Caco-2 (cell line): ENCODE data around the gene BCL7B. TPM values are rescaled to one million over a fixed set of nuclear protein-coding genes. Genes with fewer than 3 reads are reported as not detected.

Source experiments
- BruUV-seq: library from RNA; stranded (reverse); fragments of 400-500 nt; replicated peaks from 2 replicates; lab custom pipeline; 2021; lab: Mats Ljungman, UMichigan
- CTCF ChIA-PET: fragments of 300-600 bp; sonication (Branson Sonifier 250); formaldehyde crosslinking; loops from one replicate; lab custom pipeline; 2022; ENCODE audit warnings: antibody characterized with exemption; lab: Charles Lee
- POLR2A ChIA-PET: fragments of 300-600 bp; sonication (Branson Sonifier 250); formaldehyde crosslinking; loops from one replicate; lab custom pipeline; 2022; ENCODE audit warnings: antibody characterized with exemption; lab: Charles Lee
- DNase-seq, 2 experiments: peaks; one replicate each; pipeline versions ENCODE4 v3.0.0 to v3.0.0-alpha.2; 2020 to 2022
- H3K27me3 ChIP-seq: replicated peaks from 2 replicates; pipeline ENCODE4 v1.6.0; 2011; ENCODE audit warnings: low read length; ENCODE audit not compliant: control insufficient read depth, insufficient read depth
- H3K36me3 ChIP-seq: 2 replicates; pipeline ENCODE4 v1.5.1; 2011; ENCODE audit warnings: low read length; ENCODE audit not compliant: control insufficient read depth, insufficient read depth
- H3K4me1 ChIP-seq: fragments of 250-450 bp; sonication (Bioruptor Pico); 2 replicates; pipeline ENCODE4 v1.5.1; 2020; ENCODE audit warnings: mild to moderate bottlenecking
- H3K4me3 ChIP-seq: 2 replicates; pipeline ENCODE4 v1.5.1; 2011; ENCODE audit warnings: low read depth, mild to moderate bottlenecking, control low read depth, low read length
- H3K9me3 ChIP-seq: fragments of 250-450 bp; sonication (Bioruptor Pico); 2 replicates; pipeline ENCODE4 v1.5.1; 2020; ENCODE audit warnings: mild to moderate bottlenecking, moderate library complexity
- H3K27ac Mint-ChIP-seq: one replicate; pipeline ENCODE4 v1.8.0; 2022; ENCODE audit warnings: mixed read lengths; ENCODE audit not compliant: unreplicated experiment
- H3K27me3 Mint-ChIP-seq: one replicate; pipeline ENCODE4 v1.8.0; 2022; ENCODE audit warnings: mixed read lengths; ENCODE audit not compliant: insufficient read depth, unreplicated experiment
- H3K36me3 Mint-ChIP-seq: one replicate; pipeline ENCODE4 v1.8.0; 2022; ENCODE audit warnings: mild to moderate bottlenecking, mixed read lengths; ENCODE audit not compliant: insufficient read depth, unreplicated experiment
- H3K4me1 Mint-ChIP-seq: one replicate; pipeline ENCODE4 v1.8.0; 2022; ENCODE audit warnings: low read depth, mixed read lengths; ENCODE audit not compliant: unreplicated experiment
- H3K4me3 Mint-ChIP-seq: one replicate; pipeline ENCODE4 v1.8.0; 2022; ENCODE audit warnings: mild to moderate bottlenecking, moderate library complexity, mixed read lengths; ENCODE audit not compliant: unreplicated experiment
- H3K9me3 Mint-ChIP-seq: one replicate; pipeline ENCODE4 v1.8.0; 2022; ENCODE audit warnings: mixed read lengths; ENCODE audit not compliant: unreplicated experiment
- intact Hi-C: fragments of 100-400 bp; cut with micrococcal nuclease; formaldehyde crosslinking; loops from one replicate; pipeline ENCODE4 v1.10.0; 2022; ENCODE audit not compliant: unreplicated experiment
- total RNA-seq: library from RNA; stranded (reverse); gene quantifications from 2 replicates; pipeline ENCODE4 v1.2.3, GENCODE V29; 2022
- TF ChIP-seq, protein P1 (sequence below), 2 experiments: fragments of 200-600 bp in 1 of 2; IDR thresholded peaks; 1 replicate in 1 of 2; 2 replicates in 1 of 2; pipeline versions ENCODE4 v1.5.1 to v1.8.0; 2011 to 2022; ENCODE audit warnings: antibody characterized with exemption in 1 of 2, control low read depth in 1 of 2, inconsistent platforms in 1 of 2, low read depth in 1 of 2, low read length in 1 of 2, mild to moderate bottlenecking in 1 of 2, moderate library complexity in 1 of 2; ENCODE audit not compliant: insufficient read depth in 1 of 2, severe bottlenecking in 1 of 2, unreplicated experiment in 1 of 2

The BCL7B gene
- total RNA-seq, 1 experiment from 2014 or later: 74.6 TPM

DNA sequence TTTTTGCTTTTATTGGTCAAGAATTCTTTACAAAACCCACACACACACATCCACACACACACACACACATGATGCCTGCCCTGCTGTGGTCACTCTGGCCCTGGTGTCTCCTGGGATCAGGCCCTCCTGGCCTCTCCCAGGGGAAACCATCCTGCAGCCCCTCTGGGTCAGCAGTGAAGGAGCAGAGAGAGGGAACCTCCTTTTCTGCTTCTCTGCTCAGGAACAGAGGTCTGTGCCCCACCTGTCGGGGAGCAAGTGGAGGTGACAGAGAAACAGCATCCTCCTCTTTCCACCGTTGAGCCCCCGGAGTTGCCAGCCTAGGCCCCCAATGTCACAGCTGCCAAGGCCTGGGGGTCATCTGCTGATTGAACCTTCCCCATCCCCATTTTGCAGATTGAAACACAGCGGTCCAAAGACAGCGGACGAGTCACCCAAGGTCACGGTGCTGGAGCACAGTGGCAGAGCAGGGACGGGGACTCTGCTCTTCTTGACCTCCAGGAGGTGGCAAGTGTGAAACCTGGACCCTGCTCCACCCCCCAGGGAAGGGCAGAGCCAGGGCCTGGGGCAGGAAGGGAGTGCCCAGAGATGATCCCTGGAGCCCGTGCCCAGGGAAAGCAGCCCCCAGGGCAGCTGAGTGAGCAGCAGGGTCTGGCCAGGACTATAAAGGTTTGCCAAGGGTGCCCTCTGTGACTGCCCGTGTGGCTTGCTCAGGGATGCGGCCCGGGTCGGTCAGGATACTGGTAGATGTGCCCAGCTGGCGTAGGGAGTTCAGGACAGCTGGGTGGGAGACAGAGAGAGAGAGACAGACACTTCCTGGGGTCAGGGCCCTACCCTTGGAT is 35.9 kb upstream of the BCL7B start:
- Mint-ChIP-seq H3K4me3 (no peak overlapping the region), H3K9me3 (no peaks in the 10 kb centered on the region), H3K36me3 (peaks cover 7% of the 10 kb centered on the region), H3K27ac (no peak overlapping the region), H3K27me3 (peaks cover 9% of the 10 kb centered on the region), H3K4me1 (no peaks in the 10 kb centered on the region)
- Histone ChIP-seq H3K27me3 (no peaks in the 10 kb centered on the region), H3K4me1 (no peaks in the 10 kb centered on the region), H3K9me3 (no peaks in the 10 kb centered on the region), H3K36me3 (no peaks in the 10 kb centered on the region), H3K4me3 (no peak overlapping the region)
- TF ChIP-seq, protein P1, sequence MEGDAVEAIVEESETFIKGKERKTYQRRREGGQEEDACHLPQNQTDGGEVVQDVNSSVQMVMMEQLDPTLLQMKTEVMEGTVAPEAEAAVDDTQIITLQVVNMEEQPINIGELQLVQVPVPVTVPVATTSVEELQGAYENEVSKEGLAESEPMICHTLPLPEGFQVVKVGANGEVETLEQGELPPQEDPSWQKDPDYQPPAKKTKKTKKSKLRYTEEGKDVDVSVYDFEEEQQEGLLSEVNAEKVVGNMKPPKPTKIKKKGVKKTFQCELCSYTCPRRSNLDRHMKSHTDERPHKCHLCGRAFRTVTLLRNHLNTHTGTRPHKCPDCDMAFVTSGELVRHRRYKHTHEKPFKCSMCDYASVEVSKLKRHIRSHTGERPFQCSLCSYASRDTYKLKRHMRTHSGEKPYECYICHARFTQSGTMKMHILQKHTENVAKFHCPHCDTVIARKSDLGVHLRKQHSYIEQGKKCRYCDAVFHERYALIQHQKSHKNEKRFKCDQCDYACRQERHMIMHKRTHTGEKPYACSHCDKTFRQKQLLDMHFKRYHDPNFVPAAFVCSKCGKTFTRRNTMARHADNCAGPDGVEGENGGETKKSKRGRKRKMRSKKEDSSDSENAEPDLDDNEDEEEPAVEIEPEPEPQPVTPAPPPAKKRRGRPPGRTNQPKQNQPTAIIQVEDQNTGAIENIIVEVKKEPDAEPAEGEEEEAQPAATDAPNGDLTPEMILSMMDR (IDR thresholded peaks at IDR 0.05; ENCODE audit: insufficient read depth in 1 of 2, low read depth in 1 of 2, low read length in 1 of 2, severe bottlenecking in 1 of 2, unreplicated experiment in 1 of 2): no peak
- intact Hi-C loops: no loop called here
- CTCF ChIA-PET: no interaction called here
- no peak for DNase-seq
- no TSS peak for BruUV-seq
- POLR2A ChIA-PET: no interaction called here

DNA sequence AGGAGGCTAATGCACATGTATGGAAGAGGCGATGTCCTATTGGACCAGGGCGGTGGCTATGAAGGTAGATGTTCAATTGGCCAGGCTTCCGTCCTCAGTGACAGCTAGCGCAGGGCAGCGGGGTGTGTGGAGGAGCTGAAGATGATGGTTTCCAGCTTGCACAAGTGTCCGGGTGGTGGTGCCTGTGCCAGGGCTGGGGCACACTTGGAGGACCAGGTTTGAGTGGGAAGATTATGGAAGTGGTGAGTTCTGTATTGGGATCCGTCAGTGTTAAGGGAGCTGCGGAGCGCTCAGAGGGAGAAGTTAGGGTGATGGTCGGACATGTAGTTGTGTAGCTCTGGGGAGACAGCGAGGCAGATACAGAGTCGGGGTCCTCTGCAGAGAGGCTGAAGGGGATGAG is 29.4 kb upstream of the BCL7B start:
- no peaks in the 10 kb centered on the region for H3K27me3 Mint-ChIP-seq
- DNase-seq: no peak
- Histone ChIP-seq H3K27me3 (no peaks in the 10 kb centered on the region), H3K9me3 (no peaks in the 10 kb centered on the region), H3K4me1 (no peaks in the 10 kb centered on the region), H3K36me3 (no peaks in the 10 kb centered on the region), H3K4me3 (no peak overlapping the region)
- CTCF ChIA-PET: interaction anchor here (0.9 kb wide), 1 partner anchor 125 kb away, joined by 4 read pairs; no protein-coding TSS in a partner anchor
- no peaks in the 10 kb centered on the region for H3K36me3 Mint-ChIP-seq
- TF ChIP-seq, protein P1 (IDR thresholded peaks at IDR 0.05; ENCODE audit: insufficient read depth in 1 of 2, low read depth in 1 of 2, low read length in 1 of 2, severe bottlenecking in 1 of 2, unreplicated experiment in 1 of 2): no peak
- H3K27ac Mint-ChIP-seq: no peak overlapping the region
- POLR2A ChIA-PET: interaction anchor here (0.7 kb wide), 2 partner anchors 27 to 111 kb away, joined by 5 read pairs; no protein-coding TSS in a partner anchor
- H3K4me3 Mint-ChIP-seq: no peak overlapping the region
- H3K9me3 Mint-ChIP-seq: no peaks in the 10 kb centered on the region
- intact Hi-C loops: no loop called here
- BruUV-seq: no TSS peak
- H3K4me1 Mint-ChIP-seq: no peaks in the 10 kb centered on the region

DNA sequence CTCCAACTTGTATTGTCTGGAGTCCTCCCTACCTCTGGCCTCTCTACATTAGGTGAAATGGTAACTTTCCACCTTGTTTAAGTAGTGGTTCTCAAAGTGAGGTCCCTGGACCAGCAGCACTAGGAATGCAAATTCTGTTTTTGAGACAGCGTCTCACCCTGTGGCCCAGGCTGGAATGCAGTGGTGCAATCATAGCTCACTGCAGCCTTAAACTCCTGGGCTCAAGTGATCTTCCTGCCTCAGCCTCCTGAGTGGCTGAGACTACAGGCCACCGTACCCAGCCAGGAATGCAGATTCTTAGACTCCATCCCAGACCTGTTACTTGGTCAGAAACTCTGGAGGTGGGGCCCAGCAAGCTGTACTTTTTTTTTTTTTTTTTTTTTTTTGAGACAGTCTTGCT is 27.7 kb upstream of the BCL7B start:
- no peak overlapping the region for H3K27ac Mint-ChIP-seq
- no peak overlapping the region for H3K4me3 ChIP-seq
- CTCF ChIA-PET: interaction anchor here (0.6 kb wide), 2 partner anchors 203 to 820 kb away, joined by 4 to 5 read pairs; no protein-coding TSS in a partner anchor
- H3K9me3 Mint-ChIP-seq: no peaks in the 10 kb centered on the region
- POLR2A ChIA-PET: no interaction called here
- intact Hi-C loops: no loop called here
- no TSS peak for BruUV-seq
- H3K4me3 Mint-ChIP-seq: no peak overlapping the region
- no peaks in the 10 kb centered on the region for H3K27me3 ChIP-seq
- H3K4me1 ChIP-seq: no peaks in the 10 kb centered on the region
- no peaks in the 10 kb centered on the region for H3K36me3 Mint-ChIP-seq
- TF ChIP-seq, protein P1 (IDR thresholded peaks at IDR 0.05; ENCODE audit: insufficient read depth in 1 of 2, low read depth in 1 of 2, low read length in 1 of 2, severe bottlenecking in 1 of 2, unreplicated experiment in 1 of 2): no peak
- H3K9me3 ChIP-seq: no peaks in the 10 kb centered on the region
- no peaks in the 10 kb centered on the region for H3K27me3 Mint-ChIP-seq
- no peaks in the 10 kb centered on the region for H3K36me3 ChIP-seq
- peak in 1 of 2 experiments; percentile 30 for DNase-seq
- H3K4me1 Mint-ChIP-seq: no peaks in the 10 kb centered on the region
